Sigmoid colon (tissue), 4 donors: ENCODE data around the gene CTNNAL1.

Source experiments
- EP300 ChIP-seq, 4 donors: sonication (generic); formaldehyde crosslinking; IDR thresholded peaks; one replicate each; pipeline ENCODE4 v1.6.1; 2017; ENCODE audit warnings: antibody characterized with exemption in 4 of 4
- POLR2A ChIP-seq, 2 donors: fragments of 450-650 bp; IDR thresholded peaks; one replicate each; pipeline ENCODE4 v1.6.1; 2016; ENCODE audit warnings: antibody characterized with exemption in 2 of 2, mild to moderate bottlenecking in 2 of 2, moderate library complexity in 2 of 2
- POLR2AphosphoS5 ChIP-seq, 4 donors: sonication (generic); formaldehyde crosslinking; IDR thresholded peaks; one replicate each; pipeline ENCODE4 v1.6.1; 2017; ENCODE audit warnings: antibody characterized with exemption in 4 of 4
- TF ChIP-seq, protein P1 (sequence below), 4 experiments: fragments of 450-650 bp in 3 of 4; fragments of 200-600 bp in 1 of 4; IDR thresholded peaks; one replicate each; pipeline ENCODE4 v1.5.1; 2016 to 2019; ENCODE audit warnings: antibody characterized with exemption in 4 of 4, mild to moderate bottlenecking in 3 of 4, moderate library complexity in 2 of 4

DNA sequence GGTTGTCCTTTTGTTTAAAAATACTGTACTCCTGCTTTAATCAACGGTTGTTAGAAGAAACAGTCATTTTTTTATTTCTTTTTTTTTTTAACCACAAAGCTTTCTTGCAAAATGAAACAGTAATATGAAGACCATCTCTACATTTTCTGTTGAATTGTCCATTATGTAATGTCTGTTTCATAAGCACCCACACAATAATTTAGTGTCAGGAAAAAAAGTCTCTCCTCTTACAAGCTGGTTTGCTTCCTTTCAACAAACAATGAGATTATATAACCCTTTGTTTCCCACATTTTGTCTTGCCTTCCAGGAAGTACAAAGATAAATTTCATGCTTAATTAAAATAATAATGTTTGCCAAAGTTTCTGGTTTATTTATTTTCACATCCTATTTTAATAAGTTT, 16.7 kb downstream of the CTNNAL1 start:
- TF ChIP-seq POLR2A (IDR thresholded peaks at IDR 0.05), result no peak
- TF ChIP-seq, protein P1, sequence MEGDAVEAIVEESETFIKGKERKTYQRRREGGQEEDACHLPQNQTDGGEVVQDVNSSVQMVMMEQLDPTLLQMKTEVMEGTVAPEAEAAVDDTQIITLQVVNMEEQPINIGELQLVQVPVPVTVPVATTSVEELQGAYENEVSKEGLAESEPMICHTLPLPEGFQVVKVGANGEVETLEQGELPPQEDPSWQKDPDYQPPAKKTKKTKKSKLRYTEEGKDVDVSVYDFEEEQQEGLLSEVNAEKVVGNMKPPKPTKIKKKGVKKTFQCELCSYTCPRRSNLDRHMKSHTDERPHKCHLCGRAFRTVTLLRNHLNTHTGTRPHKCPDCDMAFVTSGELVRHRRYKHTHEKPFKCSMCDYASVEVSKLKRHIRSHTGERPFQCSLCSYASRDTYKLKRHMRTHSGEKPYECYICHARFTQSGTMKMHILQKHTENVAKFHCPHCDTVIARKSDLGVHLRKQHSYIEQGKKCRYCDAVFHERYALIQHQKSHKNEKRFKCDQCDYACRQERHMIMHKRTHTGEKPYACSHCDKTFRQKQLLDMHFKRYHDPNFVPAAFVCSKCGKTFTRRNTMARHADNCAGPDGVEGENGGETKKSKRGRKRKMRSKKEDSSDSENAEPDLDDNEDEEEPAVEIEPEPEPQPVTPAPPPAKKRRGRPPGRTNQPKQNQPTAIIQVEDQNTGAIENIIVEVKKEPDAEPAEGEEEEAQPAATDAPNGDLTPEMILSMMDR (IDR thresholded peaks at IDR 0.05), result no peak
- TF ChIP-seq EP300 (IDR thresholded peaks at IDR 0.05), result no peak
- TF ChIP-seq POLR2AphosphoS5 (IDR thresholded peaks at IDR 0.05), result no peak
